ENCODE data around the gene LRRC56.

The LRRC56 gene, protein sequence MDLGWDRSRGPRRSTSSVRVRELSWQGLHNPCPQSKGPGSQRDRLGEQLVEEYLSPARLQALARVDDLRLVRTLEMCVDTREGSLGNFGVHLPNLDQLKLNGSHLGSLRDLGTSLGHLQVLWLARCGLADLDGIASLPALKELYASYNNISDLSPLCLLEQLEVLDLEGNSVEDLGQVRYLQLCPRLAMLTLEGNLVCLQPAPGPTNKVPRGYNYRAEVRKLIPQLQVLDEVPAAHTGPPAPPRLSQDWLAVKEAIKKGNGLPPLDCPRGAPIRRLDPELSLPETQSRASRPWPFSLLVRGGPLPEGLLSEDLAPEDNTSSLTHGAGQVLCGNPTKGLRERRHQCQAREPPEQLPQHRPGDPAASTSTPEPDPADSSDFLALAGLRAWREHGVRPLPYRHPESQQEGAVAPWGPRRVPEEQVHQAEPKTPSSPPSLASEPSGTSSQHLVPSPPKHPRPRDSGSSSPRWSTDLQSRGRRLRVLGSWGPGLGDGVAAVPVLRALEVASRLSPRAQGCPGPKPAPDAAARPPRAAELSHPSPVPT

DNA sequence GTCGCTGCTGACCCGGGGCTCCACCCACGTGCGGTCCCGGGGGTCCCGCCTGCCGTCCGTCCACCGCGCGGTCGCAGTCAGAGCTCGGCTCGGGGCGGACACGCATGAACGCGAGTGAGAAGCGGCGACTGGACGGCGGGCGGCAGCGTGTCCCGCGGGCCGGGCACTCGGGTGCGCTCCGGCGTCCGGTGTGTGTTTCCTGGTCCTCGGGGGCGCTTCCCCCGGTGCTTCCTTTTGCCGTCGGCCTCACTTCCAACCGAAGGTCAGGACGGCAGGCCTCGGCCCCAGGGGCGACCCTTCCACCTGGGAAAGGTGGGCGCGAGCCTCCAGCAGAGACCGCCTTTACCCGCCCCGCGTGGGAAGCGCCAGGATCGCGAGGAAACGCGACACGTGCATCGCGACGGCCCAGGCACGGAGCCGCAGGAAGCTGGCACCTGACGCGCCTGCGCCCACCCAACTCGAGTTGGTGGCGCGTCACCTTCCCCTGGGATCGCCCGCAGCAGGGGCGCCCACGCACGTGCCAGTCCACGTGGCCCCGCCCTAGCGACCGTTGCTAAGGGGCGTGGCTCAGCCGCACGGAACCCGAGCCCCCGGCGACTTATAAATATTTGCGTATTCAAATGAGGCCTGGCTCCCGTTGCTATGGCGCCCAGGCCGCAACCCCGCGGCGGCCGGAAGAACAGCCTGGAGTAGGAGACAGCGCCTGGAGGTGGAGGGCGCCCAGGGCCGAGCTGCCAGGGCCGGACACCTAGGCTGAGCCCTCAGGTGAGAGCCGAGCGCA, at the start of gene LRRC56:
LRRC56 (plus strand) TSS at position 687 of the 781 bp plus-strand sequence. CDS start 3,158 bp downstream, outside the sequence.
- intact Hi-C loops (cut with DNase I) = no loop called here
- DNase-seq = peak in 7 of 10 donors; percentile 34 to 95 (median 56)

DNA sequence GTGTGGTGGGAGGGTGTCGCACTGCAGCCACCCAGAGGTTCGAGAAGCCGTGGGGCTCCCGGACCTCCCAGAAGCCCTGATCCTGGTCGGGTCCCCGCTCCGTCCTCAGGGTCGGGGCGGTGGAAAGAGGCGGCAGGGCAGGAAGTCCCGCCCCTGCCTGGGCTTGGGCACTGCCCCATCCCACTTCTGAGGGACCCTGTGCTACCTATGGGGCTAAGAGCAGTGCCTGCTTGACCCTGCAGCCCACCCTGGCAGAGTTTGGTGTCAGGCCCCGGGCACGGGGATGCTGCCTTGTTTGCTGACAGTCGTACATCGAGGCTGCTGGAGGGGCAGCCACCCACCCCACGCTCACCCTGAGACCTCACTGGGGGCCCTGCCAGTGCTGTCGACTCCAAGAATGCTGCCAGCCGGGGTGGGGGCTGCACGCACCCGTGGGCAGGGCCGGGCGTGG, 49.7 kb upstream of the LRRC56 start:
- intact Hi-C loops (cut with DNase I) = no loop called here
- DNase-seq = peak in 2 of 10 donors; percentile 60 to 77

DNA sequence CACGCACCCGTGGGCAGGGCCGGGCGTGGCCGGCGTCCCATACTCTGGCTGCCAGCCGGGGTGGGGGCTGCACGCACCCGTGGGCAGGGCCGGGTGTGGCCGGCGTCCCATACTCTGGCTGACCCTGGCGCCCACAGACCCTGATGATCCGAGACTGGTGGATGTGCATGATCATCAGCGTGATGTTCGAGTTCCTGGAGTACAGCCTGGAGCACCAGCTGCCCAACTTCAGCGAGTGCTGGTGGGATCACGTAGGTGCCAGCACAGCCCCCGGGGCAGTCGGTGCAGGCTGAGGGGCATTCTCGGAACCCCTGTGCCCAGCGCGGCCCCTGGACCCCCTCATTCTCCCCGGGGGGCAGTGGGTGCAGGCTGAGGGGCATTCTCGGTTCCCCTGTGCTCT, 49.3 kb upstream of the LRRC56 start:
- DNase-seq = peak in 1 of 10 donors; percentile 62
- intact Hi-C loops (cut with DNase I) = no loop called here

DNA sequence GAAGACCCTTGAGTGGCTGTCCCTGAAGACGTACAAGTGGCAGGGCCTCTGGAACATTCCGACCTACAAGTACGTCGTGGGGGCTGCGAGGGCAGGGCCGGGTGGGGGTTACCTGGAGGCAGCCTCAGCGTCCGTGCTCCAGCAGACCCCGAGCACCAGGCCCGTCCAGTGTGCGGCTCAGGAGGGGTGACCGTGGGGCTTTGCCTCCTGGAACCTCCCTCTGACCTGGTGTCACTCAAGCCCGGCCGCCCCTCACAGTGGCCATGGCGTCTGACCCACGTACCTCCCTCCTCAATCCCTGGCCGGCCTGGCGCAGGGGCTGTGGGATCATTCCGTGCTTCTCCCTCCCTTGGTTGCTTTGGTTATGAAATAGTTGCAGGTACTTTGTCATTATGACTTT, 48.7 kb upstream of the LRRC56 start:
- intact Hi-C loops (cut with DNase I) = no loop called here

DNA sequence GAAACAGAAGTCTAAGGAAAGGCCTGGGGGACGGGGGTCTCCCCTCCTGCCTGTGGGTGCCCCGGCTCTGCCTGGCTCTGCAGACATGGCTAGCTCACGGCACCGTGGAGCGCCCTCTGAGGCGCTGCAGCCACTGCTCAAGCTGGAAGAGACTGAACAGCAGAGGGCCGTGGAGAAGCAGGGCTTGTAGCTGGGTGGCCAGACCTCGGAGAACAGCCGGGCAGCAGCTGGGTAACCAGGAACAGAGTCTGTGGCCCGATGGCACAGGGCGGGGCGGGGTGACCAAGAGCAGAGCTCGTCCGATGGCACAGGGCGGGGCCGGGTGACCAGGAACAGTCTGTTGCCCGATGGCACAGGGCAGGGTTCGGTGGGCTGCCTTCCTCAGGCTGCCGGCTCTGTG, 48.3 kb upstream of the LRRC56 start:
- peak in 5 of 10 donors; percentile 38 to 93 (median 65) for DNase-seq
- intact Hi-C loops (cut with DNase I) = no loop called here

More for the DNA sequence above, 48.7 kb upstream of the LRRC56 start:
- peak in 1 of 10 donors; percentile 64 for DNase-seq

DNA sequence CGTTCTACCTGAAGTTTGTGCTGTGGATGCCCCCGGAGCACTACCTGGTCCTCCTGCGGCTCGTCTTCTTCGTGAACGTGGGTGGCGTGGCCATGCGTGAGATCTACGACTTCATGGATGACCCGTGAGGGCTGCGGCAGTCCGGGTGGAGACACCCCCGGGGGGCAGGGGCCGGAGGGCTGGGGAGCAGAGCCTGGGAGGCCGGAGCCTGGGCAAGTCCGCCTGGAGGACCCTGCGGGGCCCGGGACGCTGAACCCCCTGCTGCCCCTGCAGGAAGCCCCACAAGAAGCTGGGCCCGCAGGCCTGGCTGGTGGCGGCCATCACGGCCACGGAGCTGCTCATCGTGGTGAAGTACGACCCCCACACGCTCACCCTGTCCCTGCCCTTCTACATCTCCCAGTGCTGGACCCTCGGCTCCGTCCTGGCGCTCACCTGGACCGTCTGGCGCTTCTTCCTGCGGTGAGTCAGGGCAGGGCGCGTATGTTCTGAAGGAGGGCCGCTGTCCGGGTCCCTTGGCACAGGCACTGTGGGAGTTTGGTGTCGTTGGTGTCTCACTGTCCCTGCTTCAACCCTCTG, 47.6 kb upstream of the LRRC56 start:
- peak in 2 of 10 donors; percentile 83 for DNase-seq
- intact Hi-C loops (cut with DNase I) = no loop called here

DNA sequence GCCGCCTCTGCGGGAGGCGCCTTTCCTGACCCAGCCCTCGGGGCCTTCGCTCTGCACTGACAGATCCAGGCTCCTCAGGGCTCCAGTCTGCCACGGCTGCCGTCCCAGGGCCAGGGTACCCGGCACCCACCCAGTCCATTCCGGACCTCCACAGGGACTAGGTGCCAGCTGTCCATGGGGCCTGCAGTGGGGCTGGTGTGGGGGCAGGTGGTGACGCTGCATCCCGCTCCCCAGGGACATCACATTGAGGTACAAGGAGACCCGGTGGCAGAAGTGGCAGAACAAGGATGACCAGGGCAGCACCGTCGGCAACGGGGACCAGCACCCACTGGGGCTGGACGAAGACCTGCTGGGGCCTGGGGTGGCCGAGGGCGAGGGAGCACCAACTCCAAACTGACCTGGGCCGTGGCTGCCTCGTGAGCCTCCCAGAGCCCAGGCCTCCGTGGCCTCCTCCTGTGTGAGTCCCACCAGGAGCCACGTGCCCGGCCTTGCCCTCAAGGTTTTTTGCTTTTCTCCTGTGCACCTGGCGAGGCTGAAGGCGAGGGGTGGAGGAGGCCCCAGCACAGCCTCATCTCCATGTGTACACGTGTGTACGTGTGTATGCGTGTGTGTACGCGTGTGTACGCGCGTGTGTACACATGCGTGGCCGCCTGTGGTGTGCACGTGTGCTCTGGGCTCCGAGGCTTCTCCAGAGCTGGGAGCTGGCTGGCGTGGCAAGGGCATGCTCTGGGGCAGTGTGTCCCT, 47.0 kb upstream of the LRRC56 start:
- intact Hi-C loops (cut with DNase I) = no loop called here
- DNase-seq = peak in 3 of 10 donors; percentile 67 to 83 (median 80)

DNA sequence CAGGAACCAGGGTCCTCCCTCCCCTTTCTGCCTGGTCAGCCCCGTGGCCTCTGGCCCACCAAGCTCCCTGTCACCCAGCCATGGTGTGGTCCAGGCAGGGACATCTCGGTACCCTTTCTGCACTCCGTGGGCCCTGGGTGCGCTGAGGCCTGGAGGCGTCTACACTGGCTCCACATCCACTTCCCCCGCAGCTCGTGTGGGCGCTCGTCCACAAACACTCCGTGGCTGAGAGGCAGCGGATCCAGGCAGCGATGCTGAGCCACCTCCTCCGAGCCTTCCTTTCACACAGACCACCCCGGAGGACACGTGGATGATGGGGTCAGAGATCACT, 46.4 kb upstream of the LRRC56 start:
- DNase-seq = peak in 3 of 10 donors; percentile 72 to 90 (median 82)
- intact Hi-C loops (cut with DNase I) = no loop called here

DNA sequence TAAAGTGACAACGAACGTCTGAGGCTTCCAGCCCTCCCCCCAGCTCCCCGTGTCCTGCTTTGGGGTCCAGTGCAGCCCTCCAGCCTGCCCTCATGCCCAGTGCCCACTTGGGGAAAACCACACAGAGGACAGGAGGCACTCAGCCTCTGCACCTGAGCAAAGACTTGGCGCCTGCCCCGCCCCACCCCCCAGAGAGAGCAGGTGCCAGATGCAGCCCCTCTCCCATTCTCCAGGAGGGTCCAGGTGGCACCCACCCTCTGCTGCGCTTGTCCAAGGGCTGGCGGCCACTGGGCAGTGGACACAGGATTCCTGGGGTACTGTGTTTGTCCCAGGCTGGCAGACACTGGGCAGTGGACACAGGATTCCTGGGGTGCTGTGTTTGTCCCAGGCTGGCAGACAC, 46.0 kb upstream of the LRRC56 start:
- intact Hi-C loops (cut with DNase I) = no loop called here
- DNase-seq = peak in 1 of 10 donors; percentile 64

DNA sequence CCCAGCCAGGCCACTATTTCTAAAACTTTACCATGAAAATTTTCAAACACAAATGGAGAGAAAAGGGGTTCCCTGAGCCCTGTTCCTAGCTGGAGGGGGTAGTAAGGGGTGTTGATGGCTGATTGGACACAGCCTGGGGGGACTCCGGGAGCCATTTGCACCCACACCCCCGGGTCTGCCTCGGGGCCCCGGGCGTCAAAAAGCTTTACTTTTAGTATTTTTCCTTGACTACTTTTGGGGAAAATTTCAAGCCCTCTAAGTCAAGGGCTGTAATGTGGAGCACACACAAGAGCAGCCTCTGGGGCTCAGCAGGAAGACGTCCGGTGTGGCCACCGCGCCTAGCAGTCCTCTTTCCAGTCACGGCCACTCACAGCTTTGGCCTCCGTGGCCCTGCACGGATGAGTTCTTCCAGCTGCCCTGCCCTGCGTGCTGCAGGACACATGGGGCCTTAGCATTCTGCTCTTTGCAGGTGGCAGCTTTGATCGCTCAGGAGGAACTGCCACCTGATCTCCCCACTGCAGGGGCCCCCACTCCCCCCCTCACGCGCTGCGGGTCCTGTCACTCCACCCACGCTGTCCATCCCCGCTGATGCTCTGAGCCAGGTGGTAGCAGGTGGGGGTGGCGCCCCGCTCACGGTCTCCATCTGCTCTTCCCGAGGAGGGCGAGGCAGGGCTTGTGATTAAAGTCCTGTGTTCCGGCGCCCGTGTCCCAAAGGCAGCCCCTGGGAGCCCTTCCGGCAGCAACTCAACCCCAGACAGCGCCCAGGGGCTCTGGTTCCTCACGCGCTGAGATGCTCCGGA, 44.7 kb upstream of the LRRC56 start:
- intact Hi-C loops (cut with DNase I) = no loop called here

DNA sequence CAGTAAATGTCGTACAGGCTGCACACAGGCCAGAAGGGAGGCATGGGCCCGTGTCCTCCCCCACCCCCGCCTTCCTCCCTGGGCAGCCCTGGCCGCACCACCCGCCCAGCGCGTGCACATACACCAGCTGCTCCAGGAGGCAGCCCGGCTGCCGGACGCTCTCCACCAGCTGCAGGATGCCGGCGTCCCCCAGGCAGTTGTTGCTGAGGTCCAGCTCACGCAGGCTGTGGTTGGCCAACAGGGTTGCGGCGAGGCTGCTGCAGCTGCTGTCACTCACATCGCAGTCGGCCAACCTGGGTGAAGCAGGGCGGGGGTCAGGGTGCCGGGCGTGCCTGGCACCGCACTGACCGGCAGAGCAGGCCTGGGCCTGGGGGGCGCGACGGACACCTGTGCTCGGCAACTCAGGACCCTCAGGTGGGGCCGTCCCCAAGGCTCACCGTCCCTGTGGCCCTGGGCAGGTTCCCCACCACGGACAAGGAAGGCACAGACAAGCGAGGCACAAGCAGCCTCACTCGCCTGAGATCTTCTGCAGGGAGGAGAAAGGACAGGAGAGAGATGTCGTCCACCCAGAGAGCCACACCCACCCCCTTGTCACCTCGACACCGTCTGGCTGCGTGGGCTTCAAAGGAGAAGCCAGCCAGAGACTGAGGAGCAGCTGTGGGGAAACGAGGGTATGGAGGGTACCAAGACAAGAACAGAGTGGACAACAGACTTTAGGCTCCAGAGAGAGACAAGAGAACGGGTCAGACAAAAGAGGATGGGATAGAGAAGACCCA, 42.4 kb upstream of the LRRC56 start:
- DNase-seq = peak; percentile 72 to 98 (median 84)
- intact Hi-C loops (cut with DNase I) = no loop called here

More for the DNA sequence above, 44.7 kb upstream of the LRRC56 start:
- peak in 3 of 10 donors; percentile 61 to 82 (median 63) for DNase-seq

DNA sequence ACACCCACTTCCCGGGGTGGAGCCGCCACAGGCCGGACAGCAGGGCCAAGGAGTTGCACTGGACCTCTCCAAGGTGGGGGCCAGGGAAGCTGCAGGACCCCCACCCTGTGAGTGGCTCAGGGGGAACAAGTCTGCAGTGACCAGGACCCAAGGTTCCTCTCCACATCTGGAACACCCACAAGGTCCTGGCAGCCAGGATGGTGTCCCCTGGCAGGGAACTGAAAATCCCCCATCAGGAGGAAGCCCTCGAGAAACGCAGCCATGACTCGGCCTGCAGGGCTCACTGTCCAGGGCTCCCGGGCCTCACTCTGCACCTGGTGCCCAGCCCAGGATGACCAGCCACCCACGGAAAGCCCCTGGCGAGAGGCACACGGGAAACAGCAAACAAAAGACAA, 41.8 kb upstream of the LRRC56 start:
- DNase-seq = peak in 3 of 10 donors; percentile 47 to 85 (median 64)

DNA sequence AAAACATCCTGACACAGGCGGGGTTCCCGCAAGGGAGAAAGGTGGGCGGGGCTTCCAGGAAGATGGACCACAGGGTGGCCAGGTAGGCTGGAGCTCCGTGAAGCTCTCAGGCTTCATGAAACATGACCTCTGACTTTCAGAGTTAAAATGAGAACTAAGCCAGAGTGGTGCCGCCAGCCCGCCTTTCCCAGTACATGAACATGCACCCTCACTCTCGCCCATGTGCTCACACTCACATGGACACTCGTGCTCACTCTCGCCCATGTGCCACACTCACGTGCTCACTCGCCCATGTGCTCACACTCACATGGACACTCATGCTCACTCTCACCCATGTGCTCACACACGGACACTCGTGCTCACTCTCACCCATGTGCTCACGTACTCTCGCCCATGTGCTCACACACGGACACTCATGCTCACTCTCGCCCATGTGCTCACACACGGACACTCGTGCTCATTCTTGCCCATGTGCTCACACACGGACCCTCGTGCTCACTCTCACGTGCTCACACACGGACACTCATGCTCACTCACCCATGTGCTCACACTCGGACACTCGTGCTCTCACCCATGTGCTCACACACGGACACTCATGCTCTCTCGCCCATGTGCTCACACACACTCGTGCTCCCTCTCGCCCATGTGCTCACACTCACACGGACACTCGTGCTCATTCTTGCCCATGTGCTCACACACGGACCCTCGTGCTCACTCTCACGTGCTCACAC, 40.3 kb upstream of the LRRC56 start:
- peak in 1 of 10 donors; percentile 60 for DNase-seq
- intact Hi-C loops (cut with DNase I) = no loop called here

More for the DNA sequence above, 41.8 kb upstream of the LRRC56 start:
- intact Hi-C loops (cut with DNase I) = no loop called here

DNA sequence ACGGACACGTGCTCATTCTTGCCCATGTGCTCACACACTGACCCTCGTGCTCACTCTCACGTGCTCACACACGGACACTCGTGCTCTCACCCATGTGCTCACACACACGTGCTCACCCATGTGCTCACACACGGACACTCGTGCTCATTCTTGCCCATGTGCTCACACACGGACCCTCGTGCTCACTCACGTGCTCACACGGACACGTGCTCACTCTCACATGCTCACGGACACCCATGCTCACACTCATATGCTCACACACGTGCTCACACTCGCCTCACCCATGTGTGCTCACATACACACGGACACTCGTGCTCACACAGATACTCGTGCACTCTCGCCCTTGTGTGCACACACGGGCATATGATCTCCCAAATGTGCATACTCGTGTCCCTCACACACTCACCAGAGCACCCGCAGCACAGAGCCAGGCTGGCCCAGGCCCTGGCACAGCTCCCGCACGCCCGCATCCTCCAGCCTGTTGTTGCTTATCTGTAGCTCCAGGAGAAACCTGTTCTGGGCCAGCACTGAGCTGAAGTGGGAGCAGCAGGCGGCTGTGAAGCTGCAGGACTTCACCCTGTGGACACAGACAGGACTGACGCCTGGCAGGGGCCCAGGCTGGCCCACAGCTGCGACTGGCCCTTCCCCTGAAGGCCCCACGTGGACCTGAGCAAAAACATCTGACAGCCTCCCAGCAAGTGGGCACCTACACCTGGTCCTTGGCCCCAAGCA, 39.6 kb upstream of the LRRC56 start:
- peak in 3 of 10 donors; percentile 55 to 84 (median 72) for DNase-seq
- intact Hi-C loops (cut with DNase I) = no loop called here

DNA sequence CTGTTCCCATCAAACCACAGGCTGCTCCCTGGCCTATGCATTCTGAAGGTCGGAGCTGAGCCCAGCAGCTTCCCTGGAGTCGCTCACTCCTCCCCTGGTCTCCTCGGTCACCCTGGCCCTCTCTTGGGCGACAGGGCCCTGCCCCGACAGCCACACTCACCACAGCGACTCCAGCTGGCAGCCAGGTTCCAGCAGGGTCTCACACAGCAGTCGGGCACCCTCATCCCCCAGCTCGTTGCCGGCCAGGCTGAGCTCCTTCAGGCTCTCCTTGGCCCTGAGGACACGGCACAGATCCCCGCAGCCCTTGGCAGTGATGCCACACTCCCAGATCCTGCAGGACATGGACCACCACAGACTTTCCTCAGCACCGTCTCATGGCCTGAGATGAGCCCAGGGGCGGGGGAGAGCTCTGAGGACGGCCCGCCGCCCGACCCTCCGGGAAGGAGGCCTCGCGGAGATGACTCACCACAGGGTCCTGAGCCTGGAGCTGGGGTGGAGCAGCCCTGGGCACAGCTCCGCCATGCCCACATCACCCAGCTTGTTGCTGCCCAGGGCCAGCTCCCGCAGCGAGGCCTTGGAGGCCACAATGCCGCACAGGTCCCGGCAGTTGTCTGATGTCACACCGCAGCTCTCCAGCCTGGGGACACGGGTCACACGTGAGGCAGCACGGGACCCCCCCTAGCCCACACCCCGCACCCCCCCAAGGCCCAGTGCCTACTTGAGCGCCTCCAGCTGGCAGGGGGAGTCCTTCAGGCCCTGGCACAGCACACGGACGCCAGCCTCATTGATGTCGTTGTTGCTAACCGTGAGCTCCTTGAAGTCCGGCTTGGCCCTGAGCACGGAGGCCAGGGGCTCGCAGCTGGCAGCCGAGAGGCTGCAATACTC, 38.8 kb upstream of the LRRC56 start:
- intact Hi-C loops (cut with DNase I) = no loop called here
- DNase-seq = peak in 2 of 10 donors; percentile 72 to 85

Data from posterior cingulate gyrus (tissue), 11 donors.